Fibroblast of gingiva (primary cell): ENCODE results near the gene TRNAU1AP.

ENCODE experiments used
- DNase-seq: peaks from one replicate; pipeline ENCODE4 v3.0.0-alpha.2; 2011; ENCODE audit warnings: low read depth

The TRNAU1AP gene

DNA sequence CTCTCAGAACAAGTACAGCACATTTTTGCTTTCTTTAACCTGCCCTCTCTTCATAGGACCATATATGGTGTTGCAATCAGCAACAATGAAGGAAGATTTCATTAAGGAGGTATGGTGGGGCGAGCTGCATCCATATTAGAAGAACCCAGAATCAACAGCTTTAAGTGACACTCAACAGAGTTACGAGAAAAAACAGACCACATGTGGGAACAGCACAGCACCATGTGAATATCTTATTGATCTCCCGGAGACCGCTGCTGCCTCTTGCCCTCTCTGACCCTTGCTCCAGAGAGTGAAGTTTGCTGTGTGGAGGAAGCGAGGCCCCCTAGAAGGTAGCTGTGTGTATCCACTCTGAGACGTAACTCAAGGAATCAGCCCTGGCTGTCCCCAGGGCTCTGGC, 52.1 kb downstream of the TRNAU1AP start:
- DNase-seq: no peak

DNA sequence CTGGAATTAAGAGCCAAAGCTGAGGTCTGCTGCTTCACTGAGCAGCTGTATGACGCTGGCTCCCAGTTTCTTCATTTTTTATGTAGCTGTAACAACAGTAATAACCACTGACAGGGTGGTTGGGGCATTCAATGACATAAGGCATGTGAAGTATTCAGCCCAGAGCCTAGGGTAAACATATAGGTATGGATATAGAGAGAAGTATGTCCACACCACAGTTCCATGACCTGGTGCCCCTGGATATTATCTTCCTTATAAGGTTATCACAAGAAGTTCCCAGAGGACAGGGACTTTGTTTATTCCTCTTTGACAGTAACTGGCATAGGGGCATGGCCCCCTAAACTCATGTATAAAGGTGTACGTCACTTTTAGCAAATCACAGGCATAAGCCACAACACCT, 53.9 kb downstream of the TRNAU1AP start:
- DNase-seq: no peak

DNA sequence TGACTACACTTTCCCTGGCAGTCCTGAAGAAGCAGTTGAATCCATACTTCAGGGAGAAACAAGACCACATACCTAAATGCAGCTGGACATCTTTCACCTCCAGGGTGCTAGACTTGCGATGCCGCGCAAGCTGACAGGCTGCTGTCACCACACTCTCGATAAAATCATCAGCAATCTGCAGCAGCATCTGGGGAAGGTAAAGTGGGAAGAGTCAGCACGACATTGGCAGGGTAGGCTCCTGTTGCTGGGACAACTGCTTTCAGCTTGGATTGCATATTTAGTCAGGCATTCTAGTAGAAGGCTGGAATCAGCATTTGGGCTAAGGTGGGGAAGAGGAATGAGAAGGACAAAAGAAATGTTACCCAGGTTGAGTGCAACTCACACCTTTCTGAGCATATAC, 60.3 kb downstream of the TRNAU1AP start:
- DNase-seq: no peak
